IPS-NIHi11 (cell line): Measurements from ENCODE around the gene EEF2KMT.

Source experiments
- DNase-seq: peaks from one replicate; pipeline ENCODE4 v3.0.0; 2012; ENCODE audit warnings: mixed read lengths, low spot score

Gene EEF2KMT

DNA sequence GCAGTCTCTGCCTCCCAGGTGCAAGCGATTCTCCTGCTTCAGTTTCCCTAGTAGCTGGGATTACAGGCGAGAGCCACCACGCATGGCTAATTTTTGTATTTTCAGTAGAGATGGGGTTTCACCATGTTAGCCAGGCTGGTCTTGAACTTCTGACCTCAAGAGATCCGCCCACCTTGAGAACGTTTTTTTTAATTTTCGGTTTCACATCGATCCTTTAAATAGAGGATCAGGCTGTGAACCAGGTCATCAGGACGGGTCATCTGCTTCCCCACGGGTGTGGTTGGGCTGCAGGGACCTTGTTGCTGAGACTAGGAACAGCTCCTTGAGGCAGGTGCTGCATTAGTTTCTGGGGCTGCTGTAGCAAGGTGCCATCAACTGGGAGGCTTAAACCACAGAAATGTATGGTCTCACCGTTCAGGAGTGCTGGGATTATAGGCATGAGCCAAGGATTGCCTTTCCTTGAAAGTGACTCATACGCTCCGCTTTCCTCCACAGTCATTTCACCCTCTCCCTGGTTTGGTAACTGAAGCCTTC lies 55.9 kb downstream of the EEF2KMT start:
- no peak for DNase-seq

DNA sequence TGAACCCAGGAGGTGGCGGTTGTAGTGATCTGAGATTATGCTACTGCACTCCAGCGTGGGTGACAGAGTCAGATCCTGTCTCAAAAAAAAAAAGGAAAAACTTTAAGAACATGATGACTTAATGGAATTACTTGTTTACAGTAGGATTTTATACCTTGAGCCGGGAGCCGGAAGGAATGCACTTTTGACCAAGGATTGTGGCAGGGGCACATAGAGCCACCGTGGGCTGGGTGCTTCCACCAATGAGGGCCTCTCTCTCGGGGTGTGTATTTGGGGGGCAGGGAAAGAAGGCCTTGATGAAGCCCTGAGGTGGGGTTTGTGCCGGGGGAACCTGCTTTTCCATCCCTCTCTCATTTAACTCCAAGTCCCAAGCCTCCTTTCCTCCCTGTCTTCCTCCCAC lies 57.1 kb downstream of the EEF2KMT start:
- no peak for DNase-seq

DNA sequence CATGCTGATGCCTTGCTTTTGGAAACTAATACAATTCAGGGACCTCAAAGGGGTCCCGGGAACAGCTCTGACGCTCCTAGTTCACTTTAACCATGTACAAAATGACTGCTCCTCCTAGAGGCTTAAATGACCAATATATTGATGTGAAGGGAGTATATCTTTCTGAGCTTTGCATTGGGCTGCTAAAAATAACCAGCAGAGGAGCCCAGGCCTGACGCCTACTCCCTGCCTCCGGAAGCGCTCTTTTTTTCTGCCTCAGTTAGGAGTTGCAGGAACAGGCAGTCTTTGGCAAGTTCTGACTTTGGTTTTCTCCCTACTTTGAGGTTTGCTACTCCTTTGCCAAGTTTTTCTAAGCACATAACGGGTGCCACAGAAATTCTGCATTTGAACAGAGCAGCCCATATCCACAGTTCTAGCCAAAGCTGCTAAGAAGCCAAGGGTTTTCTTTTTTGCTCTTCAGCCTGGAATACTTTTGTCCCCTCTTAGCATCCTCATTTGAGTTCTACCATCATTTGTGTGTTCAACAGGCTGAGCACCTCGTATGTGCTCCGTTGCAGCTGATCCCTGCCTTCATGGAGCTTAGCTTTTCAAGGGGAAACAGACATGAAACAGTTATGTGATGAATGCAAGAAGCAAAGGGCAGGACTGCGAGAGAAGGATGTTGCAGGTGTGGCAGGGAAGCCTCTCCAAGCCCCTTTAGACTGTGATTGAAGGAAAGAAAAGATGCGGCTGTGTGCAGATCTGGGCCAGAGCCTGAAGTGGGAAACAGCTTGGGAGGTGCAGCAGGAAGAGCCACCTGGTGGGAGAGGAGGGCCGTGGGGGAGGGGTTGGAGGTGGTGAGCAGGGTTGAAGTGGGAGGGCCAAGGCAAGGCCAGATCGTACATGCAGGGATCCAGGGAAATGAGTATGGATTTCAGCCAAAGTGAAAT lies 61.1 kb downstream of the EEF2KMT start:
- DNase-seq, result peak; percentile 74

DNA sequence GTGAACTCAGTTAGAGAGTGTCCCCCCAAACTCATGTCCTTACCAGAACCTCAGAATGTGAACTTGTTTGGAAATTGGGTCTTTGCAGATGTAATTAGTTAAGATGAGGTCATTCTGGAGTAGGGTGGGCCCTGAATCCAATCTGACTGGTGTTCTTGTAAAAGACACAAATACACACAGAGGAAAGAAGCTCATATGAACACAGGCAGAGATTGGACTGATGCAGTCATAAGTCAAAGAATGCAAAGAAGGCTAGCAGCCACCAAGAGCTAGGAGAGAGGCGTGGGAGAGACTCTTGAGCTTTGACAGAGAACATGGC lies 61.7 kb downstream of the EEF2KMT start:
- no peak for DNase-seq
